NB4 (cell line): Measurements from ENCODE around the gene SRGAP3.

Experiments
- CTCF ChIP-seq: IDR thresholded peaks from one replicate; pipeline ENCODE4 v1.5.1; 2012; ENCODE audit warnings: low read depth, low read length
- MAX ChIP-seq: IDR thresholded peaks from 2 replicates; pipeline ENCODE4 v1.6.1; 2011; ENCODE audit warnings: low read depth, low read length
- POLR2A ChIP-seq: IDR thresholded peaks from 2 replicates; pipeline ENCODE4 v1.6.1; 2011; ENCODE audit warnings: mild to moderate bottlenecking; ENCODE audit not compliant: insufficient read length; ENCODE audit errors: extremely low read depth

- TF ChIP-seq POLR2A (no peak), CTCF (no peak), MAX (no peak)
Observed at GRCh38 chr3:9184461-9184835, 65.0 kb downstream of the SRGAP3 start.
